ENCODE measurements around the gene ALOX5AP. TPM values are rescaled to one million over a fixed set of nuclear protein-coding genes. Genes with fewer than 3 reads are reported as not detected.
A peak's percentile ranks its signal among the peaks of the same experiment; 100 is the strongest.

Gene ALOX5AP
- total and polyA plus RNA-seq, 10 of the 15 experiments (the other 5 are each of a cell fraction or from before 2014, with no cell fraction given) = 45.9 to 426 (median 109) TPM

DNA sequence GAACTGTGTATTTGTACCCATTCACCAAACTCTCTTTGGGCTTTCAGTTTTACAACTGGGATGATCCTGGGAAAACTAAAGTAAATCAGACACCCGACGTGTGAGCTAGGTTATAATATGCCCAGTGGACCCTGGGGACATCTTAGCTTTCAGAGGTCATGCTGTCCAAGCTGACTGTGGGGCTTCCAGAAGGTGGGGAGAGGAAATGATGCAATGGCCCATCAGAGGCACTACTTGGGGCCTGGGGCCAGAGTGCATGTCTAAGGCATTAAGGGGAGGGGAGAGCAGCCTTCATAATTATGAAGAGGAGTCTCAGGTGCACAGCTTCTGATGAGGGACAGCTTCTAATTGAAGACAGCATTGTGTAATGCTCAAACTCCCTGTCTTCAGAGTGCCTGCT is 30.9 kb downstream of the ALOX5AP start:
- ChIA-PET SMC1A (ENCODE audit: uncharacterized antibody, unreplicated experiment) (interaction anchor here (0.8 to 3.1 kb wide), 13 partner anchors 9 to 150 kb away, joined by 3 to 12 read pairs (median 4); no protein-coding TSS in a partner anchor), RAD21 (ENCODE audit: unreplicated experiment) (interaction anchor here (0.9 to 3.4 kb wide), 6 partner anchors 12 to 104 kb away, joined by 3 to 16 read pairs (median 4); no protein-coding TSS in a partner anchor), POLR2A (interaction anchor here (1.5 kb wide), 1 partner anchor 29 kb away, joined by 3 read pairs; no protein-coding TSS in a partner anchor), CTCF (interaction anchor here (1.0 to 3.5 kb wide), 6 partner anchors 13 to 91 kb away, joined by 3 to 14 read pairs (median 4); no protein-coding TSS in a partner anchor)
- intact Hi-C loops (cut with micrococcal nuclease; ENCODE audit: unreplicated experiment) = no loop called here
- H2AFZ ChIP-seq (ENCODE audit: control insufficient read depth, low read depth, low read length) = no peak overlapping the region
- no peak overlapping the region for H3K9ac ChIP-seq (ENCODE audit: control insufficient read depth, insufficient read depth, low read length)
- no peaks in the 10 kb centered on the region for H3K79me2 ChIP-seq (ENCODE audit: control insufficient read depth, insufficient read depth, low read length)
- H3K4me2 ChIP-seq (ENCODE audit: control insufficient read depth, insufficient read depth) = no peak overlapping the region
- H3K27me3 ChIP-seq (replicated peaks in 1 of 2; ENCODE audit: control insufficient read depth in 2 of 2, insufficient read depth in 2 of 2, low read length in 1 of 2) = no peaks in the 10 kb centered on the region
- WGBS (ENCODE audit: insufficient coverage, insufficient replicate concordance, low lambda C conversion rate, missing lambda C conversion rate) = 3% methylated on average over 2 of the region's 2 CpGs
- BruUV-seq (replicated peaks) = no TSS peak
- H4K20me1 ChIP-seq (ENCODE audit: control insufficient read depth, insufficient read depth) = no peaks in the 10 kb centered on the region
- FAIRE-seq = no peak
- peaks cover 11% of the 10 kb centered on the region for H3K4me1 ChIP-seq (ENCODE audit: control insufficient read depth, insufficient read depth, low read length)
- no peak for DNase-seq (ENCODE audit: low read depth, low spot score)
- H3K27ac ChIP-seq (ENCODE audit: control insufficient read depth, insufficient read depth) = no peak overlapping the region
- ATAC-seq = peak; percentile 28
- in situ Hi-C loops (cut with MboI) = no loop called here
- H3K9me3 ChIP-seq (replicated peaks; ENCODE audit: control insufficient read depth, insufficient read depth, low read length) = no peaks in the 10 kb centered on the region
- peaks cover 0 to 3% of the 10 kb centered on the region in 2 experiments; a peak in 2 of 4 replicates for H3K36me3 ChIP-seq (ENCODE audit: control insufficient read depth in 2 of 2, insufficient read depth in 2 of 2, low read length in 1 of 2)
- no peak overlapping the region for H3K4me3 ChIP-seq
- no peak for TF ChIP-seq GABPA (IDR thresholded peaks at IDR 0.05; ENCODE audit: low read depth)
- no peak for TF ChIP-seq TCF3 (IDR thresholded peaks at IDR 0.05; ENCODE audit: borderline replicate concordance, insufficient read depth, low read depth, low read length)

DNA sequence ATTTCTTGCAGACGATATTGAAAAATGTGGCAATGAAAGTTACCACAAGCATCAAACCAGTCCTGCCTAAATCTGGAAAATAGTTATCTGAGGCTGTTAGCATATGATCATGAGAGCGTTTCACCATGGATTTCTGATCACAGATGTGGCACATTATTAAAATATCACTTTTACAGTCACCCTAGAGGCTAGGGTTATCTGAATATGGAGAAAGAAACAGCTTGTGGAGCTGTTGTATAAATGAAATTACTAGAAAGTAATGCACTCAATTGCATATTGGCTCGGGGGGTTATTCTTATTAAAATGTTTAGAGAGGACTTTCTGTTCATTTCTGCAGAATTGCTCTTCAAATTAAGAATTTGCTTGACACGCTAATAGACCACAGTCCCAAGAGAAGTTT is 35.6 kb downstream of the ALOX5AP start:
- CTCF ChIA-PET = interaction anchor here (1.0 to 1.5 kb wide), 3 partner anchors 17 to 31 kb away, joined by 3 read pairs; no protein-coding TSS in a partner anchor
- Histone ChIP-seq H3K9ac (ENCODE audit: control insufficient read depth, insufficient read depth, low read length) (no peak overlapping the region), H3K27me3 (replicated peaks in 1 of 2; ENCODE audit: control insufficient read depth in 2 of 2, insufficient read depth in 2 of 2, low read length in 1 of 2) (no peaks in the 10 kb centered on the region), H3K4me3 (no peak overlapping the region), H3K4me1 (ENCODE audit: control insufficient read depth, insufficient read depth, low read length) (peaks cover 11% of the 10 kb centered on the region), H4K20me1 (ENCODE audit: control insufficient read depth, insufficient read depth) (no peaks in the 10 kb centered on the region), H3K36me3 (ENCODE audit: control insufficient read depth in 2 of 2, insufficient read depth in 2 of 2, low read length in 1 of 2) (no peaks in the 10 kb centered on the region), H3K9me3 (replicated peaks; ENCODE audit: control insufficient read depth, insufficient read depth, low read length) (no peaks in the 10 kb centered on the region; the same call in 2 of the 3 replicates), H2AFZ (ENCODE audit: control insufficient read depth, low read depth, low read length) (no peak overlapping the region), H3K4me2 (ENCODE audit: control insufficient read depth, insufficient read depth) (no peak overlapping the region), H3K79me2 (ENCODE audit: control insufficient read depth, insufficient read depth, low read length) (no peaks in the 10 kb centered on the region), H3K27ac (ENCODE audit: control insufficient read depth, insufficient read depth) (no peak overlapping the region)
- 46% methylated on average over 4 of the region's 4 CpGs for WGBS (ENCODE audit: insufficient coverage, insufficient replicate concordance, low lambda C conversion rate, missing lambda C conversion rate)
- DNase-seq (ENCODE audit: low read depth, low spot score) = no peak
- BruUV-seq (replicated peaks) = no TSS peak
- ATAC-seq = no peak
- in situ Hi-C loops (cut with MboI) (no loop called here), intact Hi-C loops (cut with micrococcal nuclease; ENCODE audit: unreplicated experiment) (no loop called here)
- POLR2A ChIA-PET = no interaction called here
- SMC1A ChIA-PET (ENCODE audit: uncharacterized antibody, unreplicated experiment) = interaction anchor here (1.1 to 1.5 kb wide), 2 partner anchors 20 to 33 kb away, joined by 3 to 5 read pairs; no protein-coding TSS in a partner anchor
- no peak for FAIRE-seq
- RAD21 ChIA-PET (ENCODE audit: unreplicated experiment) = no interaction called here
- TF ChIP-seq, protein P1, sequence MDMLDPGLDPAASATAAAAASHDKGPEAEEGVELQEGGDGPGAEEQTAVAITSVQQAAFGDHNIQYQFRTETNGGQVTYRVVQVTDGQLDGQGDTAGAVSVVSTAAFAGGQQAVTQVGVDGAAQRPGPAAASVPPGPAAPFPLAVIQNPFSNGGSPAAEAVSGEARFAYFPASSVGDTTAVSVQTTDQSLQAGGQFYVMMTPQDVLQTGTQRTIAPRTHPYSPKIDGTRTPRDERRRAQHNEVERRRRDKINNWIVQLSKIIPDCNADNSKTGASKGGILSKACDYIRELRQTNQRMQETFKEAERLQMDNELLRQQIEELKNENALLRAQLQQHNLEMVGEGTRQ (IDR thresholded peaks at IDR 0.05; ENCODE audit: borderline replicate concordance, low read depth, low read length) = no peak
- no peak for TF ChIP-seq BMI1 (IDR thresholded peaks at IDR 0.05; ENCODE audit: borderline replicate concordance)
- no peak for TF ChIP-seq SUZ12 (IDR thresholded peaks at IDR 0.05; ENCODE audit: unreplicated experiment)
- no peak for TF ChIP-seq ZZZ3 (IDR thresholded peaks at IDR 0.05; ENCODE audit: control insufficient read depth, insufficient read length, low read depth)
- no peak for TF ChIP-seq HDAC6 (IDR thresholded peaks at IDR 0.05; ENCODE audit: unreplicated experiment)
- TF ChIP-seq RUNX3 (IDR thresholded peaks at IDR 0.05; ENCODE audit: low read length) = no peak
- no peak for TF ChIP-seq ZNF207 (IDR thresholded peaks at IDR 0.05; ENCODE audit: borderline replicate concordance)
- no peak for TF ChIP-seq ETV6 (conservative IDR thresholded peaks at IDR 0.05 in 1 of 2, IDR thresholded peaks at IDR 0.05 in 1 of 2; ENCODE audit: borderline replicate concordance in 1 of 2, low read depth in 1 of 2)
- no peak for TF ChIP-seq YBX1 (IDR thresholded peaks at IDR 0.05)
- TF ChIP-seq ZBED1 (IDR thresholded peaks at IDR 0.05; ENCODE audit: borderline replicate concordance) = no peak
- TF ChIP-seq CREM (IDR thresholded peaks at IDR 0.05; ENCODE audit: low read depth) = no peak
- TF ChIP-seq, protein P2, sequence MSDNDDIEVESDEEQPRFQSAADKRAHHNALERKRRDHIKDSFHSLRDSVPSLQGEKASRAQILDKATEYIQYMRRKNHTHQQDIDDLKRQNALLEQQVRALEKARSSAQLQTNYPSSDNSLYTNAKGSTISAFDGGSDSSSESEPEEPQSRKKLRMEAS (IDR thresholded peaks at IDR 0.05; ENCODE audit: low read depth, low read length) = no peak
- TF ChIP-seq, protein P3, sequence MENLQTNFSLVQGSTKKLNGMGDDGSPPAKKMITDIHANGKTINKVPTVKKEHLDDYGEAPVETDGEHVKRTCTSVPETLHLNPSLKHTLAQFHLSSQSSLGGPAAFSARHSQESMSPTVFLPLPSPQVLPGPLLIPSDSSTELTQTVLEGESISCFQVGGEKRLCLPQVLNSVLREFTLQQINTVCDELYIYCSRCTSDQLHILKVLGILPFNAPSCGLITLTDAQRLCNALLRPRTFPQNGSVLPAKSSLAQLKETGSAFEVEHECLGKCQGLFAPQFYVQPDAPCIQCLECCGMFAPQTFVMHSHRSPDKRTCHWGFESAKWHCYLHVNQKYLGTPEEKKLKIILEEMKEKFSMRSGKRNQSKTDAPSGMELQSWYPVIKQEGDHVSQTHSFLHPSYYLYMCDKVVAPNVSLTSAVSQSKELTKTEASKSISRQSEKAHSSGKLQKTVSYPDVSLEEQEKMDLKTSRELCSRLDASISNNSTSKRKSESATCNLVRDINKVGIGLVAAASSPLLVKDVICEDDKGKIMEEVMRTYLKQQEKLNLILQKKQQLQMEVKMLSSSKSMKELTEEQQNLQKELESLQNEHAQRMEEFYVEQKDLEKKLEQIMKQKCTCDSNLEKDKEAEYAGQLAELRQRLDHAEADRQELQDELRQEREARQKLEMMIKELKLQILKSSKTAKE (IDR thresholded peaks at IDR 0.05; ENCODE audit: low read depth, poor library complexity, severe bottlenecking) = no peak

Data from GM12878 (cell line).